C4-2B (cell line): ENCODE results near the gene CLEC6A.

Source experiments
- CTCF ChIP-seq: fragments of 450-650 bp; conservative IDR thresholded peaks from 2 replicates; pipeline ENCODE4 v1.5.1; 2017; ENCODE audit warnings: mild to moderate bottlenecking
- ZFX ChIP-seq: fragments of 450-650 bp; IDR thresholded peaks from 2 replicates; pipeline ENCODE4 v1.6.1; 2017

- no peak for TF ChIP-seq CTCF
- no peak for TF ChIP-seq ZFX
Measured at GRCh38 chr12:8475508-8476203, 19.9 kb downstream of the CLEC6A start.
